GM13976 (cell line): Measurements from ENCODE around the gene GPR18.

Experiments used
- DNase-seq: peaks from one replicate; pipeline ENCODE4 v3.0.0; 2012; ENCODE audit warnings: low spot score
- in situ Hi-C: fragments of 300-500 bp; cut with MboI; formaldehyde crosslinking; loops from one replicate; pipeline ENCODE4 v1.12.0; 2022; ENCODE audit warnings: low sequenced_read_pairs, mixed read lengths, inconsistent platforms; ENCODE audit not compliant: unreplicated experiment
- TF ChIP-seq, protein P1 (sequence below): IDR thresholded peaks from 2 replicates; pipeline ENCODE4 v1.5.1; 2012; ENCODE audit warnings: borderline replicate concordance, mild to moderate bottlenecking; ENCODE audit not compliant: insufficient read depth; ENCODE audit errors: extremely low read depth, missing control alignments, control extremely low read depth

Gene GPR18

DNA sequence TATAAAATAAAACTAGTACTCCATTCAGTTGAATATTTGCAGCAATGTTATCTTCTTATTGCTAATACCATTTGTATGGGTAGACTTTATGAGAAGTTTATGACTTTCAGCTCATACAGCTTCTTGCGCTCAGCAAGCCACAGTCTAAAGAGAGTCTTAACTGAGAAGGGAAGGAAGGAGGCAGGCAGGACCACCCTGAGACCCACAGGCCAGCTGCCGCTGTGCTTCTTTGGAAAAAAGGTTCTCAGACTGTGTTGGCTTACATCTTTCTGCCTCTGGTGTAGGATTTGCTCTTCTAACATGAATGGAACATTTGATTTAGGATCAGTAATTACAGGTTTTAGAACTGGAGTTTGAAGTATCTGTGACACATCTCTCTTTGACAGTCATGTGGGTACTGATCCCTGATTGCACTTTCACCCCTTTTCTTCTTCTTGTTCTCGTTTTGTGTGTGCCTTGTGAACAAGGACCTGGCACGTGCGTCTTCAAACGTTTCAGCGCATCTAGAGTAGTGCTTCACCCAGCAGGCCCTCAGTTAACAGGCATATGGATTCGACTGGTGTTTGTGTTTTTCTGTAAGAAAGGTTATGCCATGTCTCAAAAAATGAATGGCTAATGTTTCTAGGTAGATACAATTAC, 7.1 kb upstream of the GPR18 start:
- in situ Hi-C loops = loop anchor here (5.0 to 10.0 kb wide), 2 partner anchors 90 to 172 kb away; no protein-coding TSS in a partner anchor

DNA sequence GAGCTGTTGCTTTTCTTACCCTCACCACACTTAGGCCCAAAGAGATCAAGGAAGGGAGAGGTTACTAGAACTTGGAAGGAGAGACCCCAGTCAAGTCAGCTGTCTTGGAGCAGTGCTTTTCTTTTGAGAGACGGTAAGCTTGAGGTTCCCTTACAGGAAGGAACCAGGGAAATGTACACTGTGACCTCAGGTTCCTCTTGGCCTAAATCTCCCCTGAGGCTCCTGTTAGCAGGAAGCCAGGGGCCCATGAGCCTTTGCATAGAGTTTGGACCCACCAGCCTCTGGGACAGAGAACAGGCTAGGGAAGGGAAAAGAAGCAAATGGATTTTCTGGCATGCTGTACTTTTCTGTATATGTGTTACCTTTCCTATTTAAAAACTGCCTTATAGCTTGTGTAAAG, 5.9 kb upstream of the GPR18 start:
- TF ChIP-seq, protein P1, sequence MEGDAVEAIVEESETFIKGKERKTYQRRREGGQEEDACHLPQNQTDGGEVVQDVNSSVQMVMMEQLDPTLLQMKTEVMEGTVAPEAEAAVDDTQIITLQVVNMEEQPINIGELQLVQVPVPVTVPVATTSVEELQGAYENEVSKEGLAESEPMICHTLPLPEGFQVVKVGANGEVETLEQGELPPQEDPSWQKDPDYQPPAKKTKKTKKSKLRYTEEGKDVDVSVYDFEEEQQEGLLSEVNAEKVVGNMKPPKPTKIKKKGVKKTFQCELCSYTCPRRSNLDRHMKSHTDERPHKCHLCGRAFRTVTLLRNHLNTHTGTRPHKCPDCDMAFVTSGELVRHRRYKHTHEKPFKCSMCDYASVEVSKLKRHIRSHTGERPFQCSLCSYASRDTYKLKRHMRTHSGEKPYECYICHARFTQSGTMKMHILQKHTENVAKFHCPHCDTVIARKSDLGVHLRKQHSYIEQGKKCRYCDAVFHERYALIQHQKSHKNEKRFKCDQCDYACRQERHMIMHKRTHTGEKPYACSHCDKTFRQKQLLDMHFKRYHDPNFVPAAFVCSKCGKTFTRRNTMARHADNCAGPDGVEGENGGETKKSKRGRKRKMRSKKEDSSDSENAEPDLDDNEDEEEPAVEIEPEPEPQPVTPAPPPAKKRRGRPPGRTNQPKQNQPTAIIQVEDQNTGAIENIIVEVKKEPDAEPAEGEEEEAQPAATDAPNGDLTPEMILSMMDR = no peak
- DNase-seq = no peak
- in situ Hi-C loops = loop anchor here (5.0 to 10.0 kb wide), 2 partner anchors 67 to 89 kb away; no protein-coding TSS in a partner anchor

More for the DNA sequence above, 7.1 kb upstream of the GPR18 start:
- TF ChIP-seq, protein P1 = no peak
- no peak for DNase-seq

DNA sequence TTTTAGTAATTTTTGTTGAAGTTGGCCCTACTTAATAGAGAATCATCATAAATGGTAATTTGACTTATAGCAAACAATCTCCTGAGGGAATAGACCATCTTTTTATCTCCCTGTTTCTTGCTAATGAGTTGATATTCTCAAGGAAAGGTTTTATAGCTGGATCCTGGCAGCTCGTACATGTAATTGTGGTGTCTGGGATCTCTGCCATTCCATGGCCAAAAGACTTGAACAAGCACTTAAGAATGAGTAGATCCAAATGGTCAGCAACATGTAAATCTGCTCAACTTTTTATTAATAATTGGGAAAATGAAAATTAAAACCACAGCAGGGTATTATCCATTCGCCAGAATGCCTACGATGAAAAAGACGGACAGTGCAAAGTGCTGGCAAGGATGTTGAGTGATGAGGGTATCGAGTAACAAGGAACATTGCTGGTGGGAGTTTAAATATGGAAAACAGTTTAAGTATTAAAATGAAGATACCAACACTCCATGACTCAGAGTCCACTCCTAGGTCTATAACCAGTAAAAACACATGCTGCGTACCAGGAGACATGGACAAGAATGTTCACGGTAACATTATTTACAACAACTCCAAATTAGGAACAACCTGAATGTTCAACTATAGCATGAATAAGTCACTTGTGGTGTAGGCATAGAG, 5.1 kb upstream of the GPR18 start:
- in situ Hi-C loops = loop anchor here (5.0 to 10.0 kb wide), 2 partner anchors 66 to 88 kb away; no protein-coding TSS in a partner anchor
- TF ChIP-seq, protein P1 = no peak
- DNase-seq = no peak

DNA sequence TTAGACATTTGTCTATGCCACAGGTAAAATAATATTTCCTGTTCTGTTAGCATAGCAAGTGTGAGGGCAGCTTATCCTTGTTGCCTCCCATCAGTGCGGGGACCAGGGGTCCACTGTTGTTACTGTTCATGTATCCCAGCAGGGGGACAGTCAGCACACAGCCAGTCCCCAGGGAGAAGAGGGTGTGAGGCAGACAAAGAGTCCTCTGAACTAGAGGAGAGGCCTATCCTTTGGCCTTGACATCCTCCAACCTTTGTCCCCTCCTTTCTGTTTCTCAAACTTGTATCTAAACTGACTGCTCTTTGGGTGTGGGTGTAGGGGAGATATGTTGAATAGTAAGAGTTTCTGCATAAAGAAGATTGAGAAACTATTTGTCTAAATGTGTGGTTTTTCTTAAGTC, 2.9 kb upstream of the GPR18 start:
- TF ChIP-seq, protein P1 = no peak
- in situ Hi-C loops = loop anchor here (5.0 to 10.0 kb wide), 2 partner anchors 64 to 86 kb away; no protein-coding TSS in a partner anchor
- DNase-seq = no peak

DNA sequence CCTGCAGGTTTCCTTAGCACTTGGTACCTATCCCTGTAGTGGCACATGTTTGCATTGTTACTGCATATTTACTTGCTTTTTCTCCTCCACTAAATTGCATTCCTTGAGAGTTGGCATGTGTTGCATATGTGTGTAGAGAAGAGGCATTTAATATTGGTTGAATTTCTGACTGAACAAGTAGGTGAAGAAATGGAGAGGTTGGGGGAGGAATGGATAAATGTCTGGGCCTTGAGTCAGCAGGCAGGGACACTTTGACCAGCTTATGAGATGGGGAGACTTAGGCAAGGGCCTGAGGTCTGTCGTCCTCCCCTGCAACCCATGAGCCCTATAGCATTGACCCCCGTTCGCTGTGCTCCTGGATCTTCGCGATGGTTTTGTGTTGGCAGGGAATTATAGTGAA, 2.0 kb upstream of the GPR18 start:
- TF ChIP-seq, protein P1 = no peak
- in situ Hi-C loops = loop anchor here (5.0 to 10.0 kb wide), 2 partner anchors 63 to 85 kb away; no protein-coding TSS in a partner anchor
- no peak for DNase-seq

DNA sequence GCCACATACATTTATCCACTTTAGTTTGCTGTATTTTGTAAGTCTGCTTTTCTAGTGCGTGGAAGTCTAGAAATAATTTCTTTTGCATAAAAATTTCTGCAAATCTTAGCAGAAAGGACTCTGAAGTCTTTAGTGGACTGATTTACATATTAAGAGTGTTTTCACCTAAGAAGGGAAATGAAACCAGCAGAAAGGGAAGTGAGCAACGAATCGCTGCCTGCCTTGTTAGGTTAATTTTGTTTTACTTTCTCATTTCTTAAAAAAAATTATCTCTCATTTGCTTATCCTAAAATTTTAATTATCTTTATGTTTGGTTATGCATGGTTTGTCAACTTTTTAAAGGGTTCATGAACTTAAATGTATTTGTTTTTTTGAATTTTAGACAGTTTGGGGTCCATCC, 767 bp upstream of the GPR18 start:
- peak; percentile 45 for DNase-seq
- in situ Hi-C loops = no loop called here
- TF ChIP-seq, protein P1 = no peak
